ENCODE data around the gene CEACAM3.

The CEACAM3 gene

DNA sequence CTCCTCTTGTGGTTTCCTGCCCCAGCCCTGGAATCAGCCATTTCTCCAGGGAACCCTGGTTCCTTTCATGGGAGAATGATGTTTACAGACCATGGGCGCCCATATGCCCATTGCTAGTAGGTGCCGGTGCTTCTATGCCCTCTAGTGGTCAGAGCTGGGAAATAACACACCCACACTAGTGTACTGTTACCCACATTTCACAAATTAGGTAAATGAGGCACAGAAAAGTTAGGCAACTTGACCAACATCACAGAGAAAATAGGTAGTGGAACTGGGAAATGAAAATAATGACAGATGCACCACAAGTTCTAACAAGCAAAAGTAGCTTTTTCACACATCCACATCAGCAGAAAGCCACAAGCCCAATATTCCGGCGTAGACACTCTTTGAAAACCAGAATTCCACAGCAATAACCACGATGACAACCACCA, 1.3 kb upstream of the CEACAM3 start:
- peak; percentile 79 for DNase-seq

DNA sequence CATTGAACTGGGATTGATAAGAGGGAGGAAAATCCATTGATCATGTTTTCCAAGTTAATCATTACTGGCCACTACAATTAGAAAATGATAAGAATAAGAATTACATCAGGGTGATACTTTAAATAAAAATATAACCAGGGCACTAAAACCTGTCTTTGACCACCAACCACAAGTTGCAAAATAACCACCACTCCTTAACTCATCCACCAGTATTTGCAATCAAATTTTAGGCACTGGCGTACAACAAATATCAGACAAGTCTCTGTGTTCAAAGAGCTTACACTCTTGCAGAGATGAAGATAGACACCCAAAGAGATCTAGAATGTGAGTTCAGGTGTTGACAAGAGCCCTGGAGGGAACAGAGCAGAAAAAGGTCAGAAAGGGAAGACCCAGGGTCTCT, 514 bp downstream of the CEACAM3 start:
- DNase-seq = no peak

DNA sequence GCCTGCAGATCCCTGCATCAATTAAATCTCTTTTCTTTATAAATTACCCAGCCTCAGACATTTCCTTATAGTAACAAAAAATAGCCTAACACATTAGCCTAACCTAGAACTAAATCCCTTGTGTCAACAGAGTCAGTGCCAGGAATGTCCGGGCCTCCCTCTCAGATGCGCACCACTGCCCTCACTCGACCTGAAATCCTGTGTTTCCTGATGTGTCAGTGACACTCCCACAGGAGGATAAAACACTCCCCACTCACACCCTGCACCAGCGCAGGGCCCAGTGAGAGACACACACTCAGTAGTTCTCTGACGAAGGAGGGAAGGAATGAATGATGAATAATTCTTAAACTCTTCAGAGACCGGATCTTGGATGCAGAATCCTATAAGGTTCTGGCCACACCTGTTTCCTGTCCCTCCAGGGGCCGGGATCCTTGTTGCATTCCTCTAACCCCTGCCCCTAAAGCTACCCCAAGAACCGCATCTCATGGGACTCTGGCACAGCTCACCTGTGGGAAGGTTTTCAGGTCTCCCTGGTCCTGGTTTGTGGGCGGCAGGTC, 3.1 kb downstream of the CEACAM3 start:
- no peak for DNase-seq

- no peak for DNase-seq
Observed at GRCh38 chr19:41801031-41801430, 4.6 kb downstream of the CEACAM3 start.

DNA sequence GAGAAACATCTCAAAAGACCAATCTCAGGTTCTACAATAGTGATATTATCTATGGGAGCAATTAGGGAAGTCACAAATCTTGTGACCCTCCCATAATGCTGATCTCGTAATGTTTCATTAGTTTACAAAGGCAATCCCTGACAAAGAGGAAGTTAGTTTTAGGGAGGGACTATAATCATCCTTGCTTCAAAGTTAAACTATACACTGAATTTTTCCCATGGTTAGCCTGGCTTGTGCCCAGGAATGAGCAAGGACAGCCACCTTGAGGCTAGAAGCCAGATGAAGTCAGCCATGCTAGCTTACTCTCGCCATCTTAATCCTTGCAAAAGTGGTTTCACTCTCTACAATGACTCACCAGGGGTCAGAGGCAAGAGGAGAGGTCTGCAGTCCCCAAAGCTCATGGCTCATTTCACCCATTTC, 5.4 kb downstream of the CEACAM3 start:
- no peak for DNase-seq

- no peak for DNase-seq
Observed at GRCh38 chr19:41802770-41803169, 6.4 kb downstream of the CEACAM3 start.

- no peak for DNase-seq
Observed at GRCh38 chr19:41804336-41804735, 7.9 kb downstream of the CEACAM3 start.

GRCh38 chr19:41807176-41807575, 10.8 kb downstream of the CEACAM3 start:
- DNase-seq = no peak

DNA sequence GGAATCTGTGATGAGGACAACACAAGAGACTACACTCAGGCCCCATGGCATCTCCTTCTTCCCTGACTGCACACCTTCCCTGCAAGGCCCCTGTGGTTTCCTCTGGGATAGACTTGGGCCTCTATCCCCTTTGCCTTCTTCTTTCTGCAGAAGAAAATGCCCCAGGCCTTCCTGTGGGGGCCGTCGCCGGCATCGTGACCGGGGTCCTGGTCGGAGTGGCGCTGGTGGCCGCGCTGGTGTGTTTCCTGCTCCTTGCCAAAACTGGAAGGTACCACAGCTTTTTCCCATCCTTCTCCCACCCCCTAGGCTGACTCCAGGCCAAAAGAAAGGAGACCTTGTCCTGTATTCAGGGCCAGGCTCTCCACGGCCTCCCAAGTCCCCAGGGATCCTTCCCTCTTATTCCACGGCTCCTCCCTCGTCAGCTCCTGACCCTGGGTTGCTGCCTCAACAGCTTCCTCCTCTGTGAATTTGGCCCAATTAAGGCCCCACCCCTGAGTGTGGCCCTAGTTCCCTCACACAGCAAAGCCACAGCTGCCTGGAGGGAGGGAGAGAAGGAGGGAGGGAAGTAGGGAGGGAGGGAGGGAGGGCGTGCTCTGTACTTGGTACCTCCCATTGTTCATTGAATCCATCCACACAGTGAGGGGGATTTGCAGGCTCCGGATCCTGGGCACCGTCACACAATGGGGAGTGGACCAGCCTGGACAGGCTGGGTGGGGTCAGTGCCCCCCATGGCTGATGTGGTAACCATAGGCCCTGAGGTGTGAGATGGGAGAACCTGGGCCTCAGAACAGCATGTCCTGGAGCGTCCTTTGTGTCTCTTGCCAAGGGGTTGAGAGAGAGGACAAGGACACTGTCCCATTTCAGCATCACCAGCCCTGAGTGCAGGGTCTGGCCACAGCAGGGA, 12.5 kb downstream of the CEACAM3 start:
- no peak for DNase-seq

DNA sequence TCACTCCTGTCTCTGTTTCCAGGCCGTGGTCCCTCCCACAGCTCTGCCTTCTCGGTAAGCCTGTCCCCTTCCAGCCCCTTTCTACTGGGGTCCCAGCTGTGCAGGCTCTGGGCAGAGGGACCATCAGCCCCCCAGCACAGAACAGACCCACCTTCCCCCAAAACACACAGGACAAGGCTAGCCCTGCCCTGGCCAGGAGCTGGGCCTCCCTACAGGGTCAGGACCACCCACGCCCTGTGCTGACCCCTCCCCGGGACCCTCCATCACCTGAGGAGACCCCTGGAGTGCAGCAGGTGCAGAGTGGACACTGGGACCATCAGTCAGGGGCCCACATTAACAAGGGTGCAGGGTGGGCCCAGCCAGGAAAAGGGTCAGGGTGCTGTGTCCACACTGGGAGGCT, 13.9 kb downstream of the CEACAM3 start:
- DNase-seq = no peak

GRCh38 chr19:41811036-41811435, 14.6 kb downstream of the CEACAM3 start:
- DNase-seq = no peak

- DNase-seq = no peak
Observed at GRCh38 chr19:41811981-41812380, 15.6 kb downstream of the CEACAM3 start.

- DNase-seq = no peak
Observed at GRCh38 chr19:41813911-41814310, 17.5 kb downstream of the CEACAM3 start.

GRCh38 chr19:41815301-41815700, 18.9 kb downstream of the CEACAM3 start:
- DNase-seq = no peak

DNA sequence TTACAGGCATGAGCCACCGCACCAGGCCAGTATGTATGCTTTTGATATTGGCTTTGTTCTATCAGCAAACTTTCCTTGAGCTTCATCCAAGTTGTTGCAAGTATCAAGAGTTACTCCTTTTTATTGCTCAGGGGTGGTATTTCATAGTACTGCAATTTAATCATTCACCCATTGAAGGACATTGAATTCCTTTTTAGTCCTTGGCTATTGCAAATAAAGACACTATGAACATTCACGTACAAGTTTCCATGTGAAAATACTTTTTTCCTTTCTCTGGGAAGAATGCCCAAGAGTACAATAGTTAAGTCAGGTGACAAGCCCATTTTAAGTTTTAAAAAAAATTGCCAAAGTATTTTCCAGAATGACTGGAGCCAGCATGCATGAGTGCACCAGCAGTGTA, 20.4 kb downstream of the CEACAM3 start:
- no peak for DNase-seq

DNA sequence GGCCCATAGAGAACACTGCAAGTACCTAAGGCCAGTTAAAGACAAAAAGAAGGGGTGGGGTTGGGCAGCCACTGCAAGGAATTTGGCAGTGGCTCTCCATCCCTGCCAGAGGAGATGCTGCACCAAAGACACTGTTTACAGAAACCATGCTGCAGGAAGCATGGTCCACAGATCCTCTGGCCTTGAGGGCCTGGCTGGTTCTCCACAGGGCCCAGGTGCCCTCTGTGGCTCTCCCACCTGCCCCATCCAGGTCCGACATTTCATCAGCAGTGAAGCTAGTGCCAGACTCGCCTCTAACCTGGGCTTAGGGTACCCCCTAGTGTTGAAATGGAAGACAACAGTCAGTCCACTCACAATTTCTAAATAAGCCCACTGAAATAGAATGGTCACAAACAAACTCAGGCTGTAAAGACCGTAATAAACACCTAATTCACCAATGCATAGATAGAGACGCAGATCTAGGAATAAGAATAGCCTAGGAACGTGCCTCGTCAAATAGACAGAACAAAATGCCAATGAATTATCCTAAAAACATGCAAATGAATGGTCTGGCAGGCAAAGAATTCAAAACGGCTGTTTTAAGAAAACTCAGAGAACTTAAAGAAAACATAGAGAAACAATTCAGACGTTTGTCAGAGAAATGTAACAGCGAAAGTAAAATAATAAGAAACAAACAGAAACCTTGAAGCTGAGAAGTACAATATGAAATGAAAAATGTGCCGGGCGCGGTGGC, 24.8 kb downstream of the CEACAM3 start:
- peak; percentile 78 for DNase-seq

GRCh38 chr19:41837981-41838708, 41.8 kb downstream of the CEACAM3 start:
- DNase-seq = no peak

- no peak for DNase-seq
Observed at GRCh38 chr19:41839211-41839610, 42.8 kb downstream of the CEACAM3 start.

- no peak for DNase-seq
Observed at GRCh38 chr19:41843371-41843770, 47.0 kb downstream of the CEACAM3 start.

- DNase-seq = no peak
Observed at GRCh38 chr19:41844601-41845000, 48.2 kb downstream of the CEACAM3 start, which contains the start of gene LYPD4. TSS of gene LYPD4 (minus strand) at chr19:41844683. CDS start at chr19:41839285, 5,398 bp downstream.

DNA sequence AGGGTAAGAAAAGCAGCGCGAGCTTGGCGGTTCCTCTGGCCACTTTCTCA, 48.4 kb downstream of the CEACAM3 start, which contains the start of gene DMRTC2:
Gene DMRTC2, plus strand, starts transcription at position 42 of the 50 bp plus-strand sequence. CDS start 2,387 bp downstream, outside the sequence.
- DNase-seq = no peak

- DNase-seq = no peak
Observed at GRCh38 chr19:41845051-41845590, 48.7 kb downstream of the CEACAM3 start.
